ENCODE measurements around the gene ZC3H4. TPM values are rescaled to one million over a fixed set of nuclear protein-coding genes. Genes with fewer than 3 reads are reported as not detected.
"Not testable (repeated sequence)": the region's sequence is repeated elsewhere in the genome, so short reads cannot be mapped to it uniquely, and the experiment has no call there.

The ZC3H4 gene
- total RNA-seq, 1 donor = 10.4 TPM

DNA sequence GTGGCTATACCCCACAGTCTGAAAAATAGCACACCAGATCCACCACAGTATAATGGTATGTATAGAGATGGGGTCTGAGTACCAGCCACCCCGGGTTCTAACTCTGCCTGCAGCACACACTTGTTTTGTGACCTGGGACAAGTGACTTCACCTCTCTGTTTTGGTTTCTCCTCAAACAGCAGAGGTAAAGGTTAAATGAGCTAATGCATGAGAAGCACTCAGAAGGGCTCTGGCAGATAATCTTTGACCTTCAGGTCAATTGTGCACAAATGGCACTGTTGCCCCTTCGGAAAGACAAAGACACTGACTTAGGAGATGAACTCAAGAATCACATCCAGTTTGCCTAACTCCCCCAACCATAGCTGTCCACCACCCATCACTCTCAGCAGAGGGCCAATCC, 7.7 kb downstream of the ZC3H4 start:
- H3K4me3 ChIP-seq (ENCODE audit: low read length) = no peak overlapping the region
- no peaks in the 10 kb centered on the region for H3K9me3 ChIP-seq (ENCODE audit: low read depth, low read length)
- H3K4me1 ChIP-seq (ENCODE audit: insufficient read depth, low read length) = peaks cover 52% of the 10 kb centered on the region
- no peaks in the 10 kb centered on the region for H3K27me3 ChIP-seq (ENCODE audit: insufficient read depth, low read length)

DNA sequence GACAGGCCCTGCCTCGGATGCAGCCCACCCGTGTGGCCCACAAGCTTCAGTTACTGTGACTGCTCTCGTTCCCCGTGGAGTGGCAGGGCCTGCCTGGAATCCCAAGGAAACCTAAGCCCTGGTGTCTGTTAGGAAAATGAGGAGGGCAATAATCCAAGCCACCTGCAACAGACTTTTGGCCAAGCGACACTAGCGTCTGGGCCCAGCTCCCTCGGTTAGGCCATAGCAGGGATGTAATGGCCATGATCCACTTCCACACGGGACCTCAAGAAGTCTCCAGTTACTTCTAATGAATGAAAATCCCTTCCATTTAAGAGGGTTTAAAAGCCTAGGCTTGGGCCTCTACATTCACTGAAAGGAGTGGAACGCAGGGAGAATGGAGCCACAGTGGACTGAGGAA, 8.9 kb downstream of the ZC3H4 start:
- H3K9me3 ChIP-seq (ENCODE audit: low read depth, low read length) = no peaks in the 10 kb centered on the region
- peaks cover 42% of the 10 kb centered on the region for H3K4me1 ChIP-seq (ENCODE audit: insufficient read depth, low read length)
- H3K27me3 ChIP-seq (ENCODE audit: insufficient read depth, low read length) = no peaks in the 10 kb centered on the region
- no peak overlapping the region for H3K4me3 ChIP-seq (ENCODE audit: low read length)

DNA sequence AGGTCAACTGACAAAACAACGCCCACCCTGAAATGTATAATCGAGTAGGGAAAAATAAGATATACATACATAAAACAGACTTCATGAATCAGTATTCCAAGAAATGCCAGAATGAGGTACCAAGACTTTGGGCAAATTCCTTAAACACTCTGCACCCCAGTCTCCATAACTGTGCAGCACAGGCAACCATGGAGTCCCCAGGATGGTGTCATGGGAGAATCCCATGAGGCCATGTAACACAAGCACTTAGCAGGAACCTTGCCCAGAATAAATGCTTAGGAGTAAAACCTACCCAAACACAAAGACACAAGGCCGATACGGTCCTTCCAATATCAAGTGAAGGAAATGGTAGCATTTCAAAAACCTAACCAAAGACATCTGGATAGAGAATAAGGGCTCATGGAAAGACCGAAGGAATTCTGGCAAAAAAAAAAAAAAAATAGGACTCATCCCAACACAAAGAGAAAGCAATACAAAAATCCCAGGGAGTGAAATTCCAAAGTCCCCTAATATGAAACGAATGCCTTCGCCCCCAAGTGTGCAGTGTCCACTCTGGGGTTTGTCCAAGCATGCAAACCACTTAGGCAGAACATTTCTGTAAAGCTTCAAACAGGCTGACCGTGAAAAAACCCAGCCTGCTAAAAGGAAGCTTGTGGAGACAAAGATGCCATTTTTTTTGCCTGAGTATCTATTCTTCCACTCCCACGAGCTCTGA, 11.1 kb downstream of the ZC3H4 start:
- Histone ChIP-seq H3K9me3 (ENCODE audit: low read depth, low read length) (no peaks in the 10 kb centered on the region), H3K4me3 (ENCODE audit: low read length) (no peak overlapping the region), H3K4me1 (ENCODE audit: insufficient read depth, low read length) (peaks cover 22% of the 10 kb centered on the region), H3K27me3 (ENCODE audit: insufficient read depth, low read length) (no peaks in the 10 kb centered on the region)

DNA sequence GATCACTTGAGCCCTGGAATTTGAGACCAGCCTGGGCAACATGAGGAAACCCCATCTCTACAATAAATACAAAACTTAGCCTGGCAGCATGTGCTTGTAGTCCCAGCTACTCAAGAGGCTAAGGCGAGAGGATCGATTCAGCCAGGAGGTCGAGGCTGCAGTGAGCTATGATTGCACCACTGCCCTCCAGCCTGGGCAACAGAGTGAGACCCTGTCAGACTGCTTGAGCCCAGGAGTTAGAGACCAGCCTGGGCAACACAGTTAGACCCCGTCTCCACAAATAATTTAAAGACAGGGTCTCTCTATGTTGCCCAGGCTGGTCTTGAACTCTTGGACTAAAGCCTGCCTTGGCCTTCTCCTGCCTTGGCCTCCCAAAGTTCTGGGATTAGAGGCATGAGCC, 12.5 kb downstream of the ZC3H4 start:
- H3K27me3 ChIP-seq (ENCODE audit: insufficient read depth, low read length); H3K9me3 ChIP-seq (ENCODE audit: low read depth, low read length); H3K4me3 ChIP-seq (ENCODE audit: low read length): not testable (repeated sequence)
- peaks cover 12% of the 10 kb centered on the region for H3K4me1 ChIP-seq (ENCODE audit: insufficient read depth, low read length)

DNA sequence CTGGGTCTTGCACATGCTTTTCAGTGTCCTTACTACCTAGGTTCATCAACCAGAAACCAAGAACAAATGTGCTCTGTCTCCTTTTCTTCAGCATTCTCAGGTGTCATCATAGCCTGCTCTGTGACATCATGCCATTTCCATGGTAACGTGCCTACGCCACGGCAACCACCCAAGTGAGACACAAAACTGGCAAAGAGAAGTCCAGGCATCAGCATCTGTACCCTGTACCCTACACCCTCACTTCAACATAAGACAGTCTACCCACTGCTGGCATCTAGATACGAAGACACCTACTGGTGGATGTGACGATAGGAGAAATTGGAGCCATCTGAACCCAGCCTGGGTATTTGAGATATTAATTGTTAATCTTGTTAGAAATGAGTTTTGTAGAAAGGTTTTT, 13.3 kb downstream of the ZC3H4 start:
- Histone ChIP-seq H3K4me1 (ENCODE audit: insufficient read depth, low read length) (peaks cover 16% of the 10 kb centered on the region), H3K9me3 (ENCODE audit: low read depth, low read length) (no peaks in the 10 kb centered on the region), H3K4me3 (ENCODE audit: low read length) (no peak overlapping the region), H3K27me3 (ENCODE audit: insufficient read depth, low read length) (no peaks in the 10 kb centered on the region)

DNA sequence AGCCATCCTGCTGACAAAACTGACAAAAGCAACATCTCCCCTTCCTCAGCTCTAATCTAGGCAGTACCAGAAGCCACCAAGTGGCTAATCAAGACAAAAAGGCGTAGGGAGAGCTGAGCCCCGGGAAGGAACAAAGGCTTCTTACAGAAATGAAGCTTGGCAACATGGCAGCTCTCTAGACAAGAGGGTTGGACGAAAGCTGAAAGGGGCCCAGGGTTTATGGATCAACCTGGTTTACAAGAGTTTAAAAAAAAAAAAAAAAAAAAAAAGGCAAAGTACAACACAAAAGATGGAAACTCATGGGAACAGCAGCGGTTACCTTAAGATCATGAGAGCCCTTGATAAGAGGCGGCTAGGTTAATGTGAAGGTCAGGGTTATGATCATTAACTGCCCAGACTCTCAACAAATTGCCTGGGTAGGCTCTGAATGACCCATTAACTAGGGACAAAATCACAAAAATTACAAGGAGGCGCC, 14.0 kb downstream of the ZC3H4 start:
- Histone ChIP-seq H3K27me3 (ENCODE audit: insufficient read depth, low read length) (no peaks in the 10 kb centered on the region), H3K9me3 (ENCODE audit: low read depth, low read length) (no peaks in the 10 kb centered on the region), H3K4me1 (ENCODE audit: insufficient read depth, low read length) (peaks cover 22% of the 10 kb centered on the region), H3K4me3 (ENCODE audit: low read length) (no peak overlapping the region)

DNA sequence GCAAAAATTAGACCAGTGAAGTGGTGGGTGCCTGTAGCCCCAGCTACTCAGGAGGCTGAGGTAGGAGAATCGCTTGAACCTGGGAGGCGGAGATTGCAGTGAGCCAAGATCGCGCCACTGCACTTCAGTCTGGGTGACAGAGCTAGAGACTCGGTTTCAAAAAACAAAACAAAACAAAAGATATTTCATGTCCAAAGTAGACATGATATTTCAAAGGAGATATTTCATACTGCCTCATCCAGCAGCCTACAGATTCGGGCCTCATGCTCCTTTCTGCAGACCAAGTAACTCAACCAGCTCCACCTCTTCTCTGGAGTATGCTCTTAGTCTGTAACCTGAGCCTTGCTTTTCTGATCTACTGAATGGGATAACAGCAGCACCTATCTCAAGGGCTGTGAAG, 15.0 kb downstream of the ZC3H4 start:
- no peaks in the 10 kb centered on the region for H3K9me3 ChIP-seq (ENCODE audit: low read depth, low read length)
- H3K27me3 ChIP-seq (ENCODE audit: insufficient read depth, low read length) = no peaks in the 10 kb centered on the region
- H3K4me3 ChIP-seq (ENCODE audit: low read length) = no peak overlapping the region
- peaks cover 28% of the 10 kb centered on the region for H3K4me1 ChIP-seq (ENCODE audit: insufficient read depth, low read length)

DNA sequence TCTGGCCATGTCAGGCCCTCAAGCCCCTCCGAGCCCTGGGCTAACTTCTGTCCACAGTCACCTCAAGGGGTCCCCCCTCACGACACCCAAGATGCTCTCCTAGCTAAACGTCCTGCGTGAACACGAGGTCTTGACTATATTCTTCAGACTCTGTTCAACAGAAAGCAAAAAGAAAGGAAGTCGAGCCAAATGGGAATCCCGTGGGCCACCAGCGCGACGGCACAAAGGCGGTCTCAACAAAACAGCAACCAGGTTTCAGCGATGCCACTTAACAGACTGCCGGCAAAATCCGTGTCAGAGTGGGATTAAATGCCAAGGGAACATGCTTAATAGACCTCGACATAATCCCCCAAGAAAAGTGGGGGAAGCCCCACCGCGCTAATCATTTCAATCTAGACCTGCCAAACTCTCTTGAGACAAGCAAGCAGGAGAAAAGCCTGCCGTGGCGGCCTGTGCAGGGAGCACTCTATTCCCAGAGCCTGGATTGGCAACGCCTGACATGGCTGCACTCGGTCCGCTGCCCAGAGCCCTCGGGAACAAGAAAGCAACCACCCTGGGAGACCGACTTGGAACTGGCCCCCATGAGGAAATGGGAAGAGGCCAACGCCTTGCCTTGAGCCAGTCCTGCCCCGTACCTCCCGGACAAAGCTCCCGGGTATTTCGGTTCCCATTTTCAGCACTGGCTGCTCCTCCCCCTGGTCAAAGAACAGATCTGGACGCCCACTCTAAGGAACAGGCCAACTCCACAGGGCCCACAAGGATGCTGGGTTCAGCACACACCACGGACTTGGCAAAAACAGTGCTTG, 16.0 kb downstream of the ZC3H4 start:
- no peak overlapping the region for H3K4me3 ChIP-seq (ENCODE audit: low read length)
- H3K4me1 ChIP-seq (ENCODE audit: insufficient read depth, low read length) = peaks cover 32% of the 10 kb centered on the region
- H3K9me3 ChIP-seq (ENCODE audit: low read depth, low read length) = no peaks in the 10 kb centered on the region
- no peaks in the 10 kb centered on the region for H3K27me3 ChIP-seq (ENCODE audit: insufficient read depth, low read length)

DNA sequence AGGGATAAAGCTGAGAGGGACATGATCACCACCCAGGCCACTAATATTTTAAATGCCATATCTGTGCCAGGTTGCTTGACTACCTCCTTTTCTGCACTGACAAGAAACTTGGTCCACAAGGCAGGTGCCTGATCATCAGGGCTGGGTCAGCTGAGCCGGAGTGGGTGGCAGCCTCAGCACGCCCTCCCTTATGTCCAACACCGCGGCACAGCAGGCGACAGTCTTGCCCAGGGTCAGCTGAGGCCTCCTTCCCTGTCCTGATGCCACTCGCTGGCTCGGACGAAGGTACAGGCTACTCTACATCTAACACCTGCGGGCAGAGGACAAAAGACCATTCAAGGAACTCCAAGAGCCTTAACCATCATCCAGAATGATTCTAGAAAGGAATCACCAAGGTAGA, 16.9 kb downstream of the ZC3H4 start:
- Histone ChIP-seq H3K27me3 (ENCODE audit: insufficient read depth, low read length) (no peaks in the 10 kb centered on the region), H3K4me1 (ENCODE audit: insufficient read depth, low read length) (peaks cover 28% of the 10 kb centered on the region), H3K4me3 (ENCODE audit: low read length) (no peak overlapping the region), H3K9me3 (ENCODE audit: low read depth, low read length) (no peaks in the 10 kb centered on the region)

DNA sequence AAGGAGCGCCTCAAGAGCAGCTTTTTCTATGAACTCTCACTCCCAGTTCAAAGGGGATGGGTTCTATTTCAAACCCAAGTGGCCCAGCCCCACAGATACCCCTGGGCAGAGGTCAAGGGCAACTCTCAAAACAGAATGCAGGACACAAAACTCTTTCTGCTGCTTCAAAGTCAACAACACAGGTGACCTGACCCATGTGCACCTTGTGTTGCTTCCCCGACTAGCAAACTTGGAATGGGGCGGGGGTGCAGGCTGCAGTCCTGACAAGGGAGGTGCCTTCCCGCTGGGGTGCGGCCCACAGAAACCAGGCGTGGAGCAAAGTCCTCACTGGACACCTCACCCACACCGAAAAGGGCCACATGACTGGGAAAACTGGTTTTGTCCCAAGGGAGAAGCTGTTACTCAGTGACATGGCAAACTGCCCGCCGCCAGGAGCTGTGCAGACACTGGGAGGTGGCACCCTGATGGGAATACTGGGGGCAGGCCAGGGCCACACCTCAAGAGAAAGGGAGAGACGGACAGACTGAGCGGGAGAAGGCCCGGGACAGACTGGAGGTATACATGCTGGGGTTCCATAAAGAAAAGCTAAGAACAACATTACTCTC, 17.4 kb downstream of the ZC3H4 start:
- H3K27me3 ChIP-seq (ENCODE audit: insufficient read depth, low read length) = no peaks in the 10 kb centered on the region
- H3K9me3 ChIP-seq (ENCODE audit: low read depth, low read length) = no peaks in the 10 kb centered on the region
- H3K4me1 ChIP-seq (ENCODE audit: insufficient read depth, low read length) = peaks cover 28% of the 10 kb centered on the region
- no peak overlapping the region for H3K4me3 ChIP-seq (ENCODE audit: low read length)

DNA sequence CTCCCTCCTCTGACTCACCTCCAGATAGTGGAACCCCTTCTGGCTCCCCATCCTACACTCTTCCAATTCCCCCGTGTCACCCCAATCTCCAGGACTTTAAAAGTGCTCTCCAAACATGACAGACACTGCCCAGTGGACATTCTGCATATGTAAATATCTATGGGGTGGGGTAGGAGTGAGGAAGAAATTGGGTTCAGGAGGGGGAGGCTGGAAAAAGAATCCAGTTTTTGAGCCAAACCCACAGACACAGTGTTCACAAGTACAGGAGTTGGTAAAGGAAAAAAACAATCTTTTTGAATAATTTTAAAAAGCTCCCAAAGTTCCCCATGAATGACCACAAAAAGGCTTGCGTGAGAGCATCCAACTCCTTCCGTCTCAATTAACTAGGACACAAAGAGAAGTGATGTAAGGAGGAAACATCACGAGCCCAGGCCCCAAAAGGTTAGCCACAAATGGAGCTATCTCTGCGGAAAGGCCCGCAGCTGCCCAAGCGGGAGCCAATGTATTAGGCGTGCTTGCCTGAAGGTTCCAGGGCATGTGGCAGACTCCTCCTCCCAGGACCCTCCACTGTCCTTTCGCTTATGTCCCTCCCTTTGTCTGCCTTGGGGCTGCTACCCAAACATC, 18.0 kb downstream of the ZC3H4 start:
- Histone ChIP-seq H3K4me1 (ENCODE audit: insufficient read depth, low read length) (peaks cover 28% of the 10 kb centered on the region), H3K4me3 (ENCODE audit: low read length) (no peak overlapping the region), H3K27me3 (ENCODE audit: insufficient read depth, low read length) (no peaks in the 10 kb centered on the region), H3K9me3 (ENCODE audit: low read depth, low read length) (no peaks in the 10 kb centered on the region)

DNA sequence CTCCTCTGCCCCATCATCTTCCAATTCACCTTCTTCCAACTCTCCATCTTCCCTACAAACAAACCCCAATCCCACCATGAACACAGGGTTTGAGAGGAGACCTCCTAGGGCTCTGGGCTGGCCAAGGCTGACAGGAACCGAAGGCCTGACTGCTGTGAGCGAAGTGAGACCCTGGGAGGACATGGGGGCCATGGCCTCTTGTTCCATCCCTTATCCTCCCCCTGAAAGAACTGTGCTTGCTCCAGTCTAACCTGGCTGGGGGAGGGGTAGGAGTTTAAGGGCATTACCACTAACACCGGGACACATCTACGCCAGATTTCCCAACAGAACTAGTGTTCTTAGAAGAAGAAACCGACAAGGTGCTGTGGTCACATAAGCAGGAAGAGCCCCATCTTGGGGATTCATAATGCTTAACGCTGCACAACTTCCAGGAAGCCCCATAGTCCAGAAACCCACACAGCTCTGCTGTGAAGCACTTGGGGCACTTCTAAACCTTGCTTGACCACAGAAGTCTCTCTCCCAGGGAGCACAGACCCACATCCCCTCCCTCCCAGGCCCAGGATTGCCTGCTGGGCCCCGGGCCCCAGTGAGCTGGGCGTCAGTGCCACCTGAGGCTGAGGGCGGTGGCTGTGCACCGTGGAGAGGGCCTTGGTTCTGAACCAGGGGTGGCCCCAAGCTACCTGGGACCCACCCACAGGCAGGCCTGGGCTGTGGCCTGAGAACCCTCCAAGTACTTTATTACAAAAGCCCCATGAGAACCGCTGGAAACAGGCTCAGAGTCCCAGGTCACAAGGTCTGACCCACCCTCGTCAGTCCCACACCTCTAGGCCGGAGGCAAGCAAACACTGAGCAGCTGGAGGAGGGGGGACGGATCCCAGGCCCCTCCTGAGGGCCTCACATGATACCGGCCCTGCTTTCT, 18.8 kb downstream of the ZC3H4 start:
- no peaks in the 10 kb centered on the region for H3K9me3 ChIP-seq (ENCODE audit: low read depth, low read length)
- no peaks in the 10 kb centered on the region for H3K27me3 ChIP-seq (ENCODE audit: insufficient read depth, low read length)
- H3K4me3 ChIP-seq (ENCODE audit: low read length) = no peak overlapping the region
- H3K4me1 ChIP-seq (ENCODE audit: insufficient read depth, low read length) = peaks cover 28% of the 10 kb centered on the region

DNA sequence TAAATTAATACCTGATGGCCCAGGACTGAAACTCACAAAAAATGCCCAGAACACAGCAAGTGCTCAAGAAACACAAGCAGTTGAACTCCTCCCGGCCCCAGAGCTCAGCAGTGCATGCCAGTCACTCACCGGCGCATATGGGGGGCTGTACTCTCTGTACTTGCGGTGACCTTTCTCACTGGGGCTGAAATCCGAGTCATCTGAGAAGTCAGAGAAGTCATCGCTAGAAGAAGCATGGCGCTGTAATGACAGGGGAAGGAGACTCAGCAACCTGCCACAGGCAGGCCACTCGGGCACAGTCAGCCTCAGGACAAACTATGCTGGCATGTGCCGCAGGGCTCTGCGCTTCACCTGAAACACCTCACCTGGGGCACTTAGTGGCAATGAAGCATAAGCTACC, 19.7 kb downstream of the ZC3H4 start:
- Histone ChIP-seq H3K4me1 (ENCODE audit: insufficient read depth, low read length) (peaks cover 28% of the 10 kb centered on the region), H3K4me3 (ENCODE audit: low read length) (no peak overlapping the region), H3K9me3 (ENCODE audit: low read depth, low read length) (no peaks in the 10 kb centered on the region), H3K27me3 (ENCODE audit: insufficient read depth, low read length) (no peaks in the 10 kb centered on the region)

DNA sequence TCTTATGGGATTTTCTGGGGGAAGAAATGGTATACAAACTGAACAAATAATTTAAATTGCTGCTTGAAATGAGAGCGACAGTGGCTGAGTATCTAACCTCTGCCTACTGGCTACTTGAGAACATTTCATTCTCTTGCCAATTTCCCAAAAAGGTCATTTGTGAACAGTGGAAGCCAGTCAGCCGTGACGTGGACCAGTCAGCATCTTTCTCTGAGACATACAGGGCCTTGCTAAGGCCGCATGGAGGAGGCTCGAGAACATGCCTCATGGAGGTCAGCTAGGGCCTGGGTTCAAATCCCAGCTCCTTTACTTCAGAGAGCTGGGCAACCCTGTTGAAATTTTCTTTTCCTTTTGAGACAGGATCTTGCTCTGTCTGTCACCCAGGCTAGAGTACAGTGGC, 20.3 kb downstream of the ZC3H4 start:
- peaks cover 28% of the 10 kb centered on the region for H3K4me1 ChIP-seq (ENCODE audit: insufficient read depth, low read length)
- no peak overlapping the region for H3K4me3 ChIP-seq (ENCODE audit: low read length)
- H3K27me3 ChIP-seq (ENCODE audit: insufficient read depth, low read length) = no peaks in the 10 kb centered on the region
- H3K9me3 ChIP-seq (ENCODE audit: low read depth, low read length) = no peaks in the 10 kb centered on the region
